ENCODE results near the gene TBX4. TPM values are rescaled to one million over a fixed set of nuclear protein-coding genes. Genes with fewer than 3 reads are reported as not detected.

The TBX4 gene
- total and polyA plus RNA-seq, 2 of the 13 experiments (the other 11 are each of a cell fraction or from before 2014, with no cell fraction given), result 0.11 to 1.1 TPM

DNA sequence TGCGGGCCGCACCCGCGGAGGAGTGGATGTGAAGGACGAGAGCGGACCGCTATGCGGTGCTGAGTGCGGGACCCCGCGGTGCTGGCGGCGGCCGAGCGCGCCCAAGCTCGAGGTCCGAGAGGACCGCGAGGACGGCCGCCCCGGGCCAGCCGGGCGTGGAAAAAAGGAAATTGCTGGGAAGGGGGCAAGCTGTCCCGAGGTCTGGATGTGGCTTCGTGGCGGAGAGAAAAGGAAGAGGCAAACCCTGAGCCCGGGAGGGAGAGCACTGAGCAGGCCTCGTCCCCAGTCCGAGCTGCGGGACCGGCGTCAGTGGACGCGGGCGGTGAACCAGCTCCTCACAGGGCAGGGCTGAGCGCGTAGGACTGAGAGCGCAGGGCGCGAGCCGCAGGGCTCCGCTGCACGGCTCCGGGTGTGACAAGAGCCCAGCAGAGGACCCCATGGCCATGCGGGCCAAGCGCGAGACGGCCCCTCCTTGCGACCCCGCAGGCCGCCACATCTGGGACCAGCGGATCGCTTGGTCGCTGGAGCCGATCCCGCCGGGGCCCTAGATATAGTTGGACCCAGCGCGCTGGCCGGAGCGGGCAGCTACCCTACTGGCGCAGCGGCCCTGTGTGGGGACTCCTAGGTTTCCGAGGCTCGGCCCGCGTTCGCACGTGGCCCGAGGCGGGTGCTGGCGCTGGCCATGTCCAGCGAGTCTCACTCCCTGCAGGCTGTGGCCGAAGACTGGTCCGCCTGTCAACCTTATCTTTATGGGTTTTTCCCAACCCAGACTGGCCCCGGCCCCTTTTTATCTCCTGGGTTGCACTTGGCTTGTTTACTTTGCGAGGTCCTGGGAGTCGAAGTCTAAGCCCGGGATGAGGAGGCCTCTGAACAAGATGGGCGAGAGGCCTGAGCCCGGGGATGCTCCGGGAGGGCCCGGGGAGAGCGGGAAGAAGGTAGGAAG, 2.4 kb downstream of the TBX4 start (continued):
- TF ChIP-seq, protein P1, sequence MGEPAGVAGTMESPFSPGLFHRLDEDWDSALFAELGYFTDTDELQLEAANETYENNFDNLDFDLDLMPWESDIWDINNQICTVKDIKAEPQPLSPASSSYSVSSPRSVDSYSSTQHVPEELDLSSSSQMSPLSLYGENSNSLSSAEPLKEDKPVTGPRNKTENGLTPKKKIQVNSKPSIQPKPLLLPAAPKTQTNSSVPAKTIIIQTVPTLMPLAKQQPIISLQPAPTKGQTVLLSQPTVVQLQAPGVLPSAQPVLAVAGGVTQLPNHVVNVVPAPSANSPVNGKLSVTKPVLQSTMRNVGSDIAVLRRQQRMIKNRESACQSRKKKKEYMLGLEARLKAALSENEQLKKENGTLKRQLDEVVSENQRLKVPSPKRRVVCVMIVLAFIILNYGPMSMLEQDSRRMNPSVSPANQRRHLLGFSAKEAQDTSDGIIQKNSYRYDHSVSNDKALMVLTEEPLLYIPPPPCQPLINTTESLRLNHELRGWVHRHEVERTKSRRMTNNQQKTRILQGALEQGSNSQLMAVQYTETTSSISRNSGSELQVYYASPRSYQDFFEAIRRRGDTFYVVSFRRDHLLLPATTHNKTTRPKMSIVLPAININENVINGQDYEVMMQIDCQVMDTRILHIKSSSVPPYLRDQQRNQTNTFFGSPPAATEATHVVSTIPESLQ (CRISPR knock-in tag; conservative IDR thresholded peaks at IDR 0.05), result no peak
- peak; percentile 96 for TF ChIP-seq MEIS1 (CRISPR knock-in tag; IDR thresholded peaks at IDR 0.05; ENCODE audit: borderline replicate concordance)
- TF ChIP-seq, protein P2, sequence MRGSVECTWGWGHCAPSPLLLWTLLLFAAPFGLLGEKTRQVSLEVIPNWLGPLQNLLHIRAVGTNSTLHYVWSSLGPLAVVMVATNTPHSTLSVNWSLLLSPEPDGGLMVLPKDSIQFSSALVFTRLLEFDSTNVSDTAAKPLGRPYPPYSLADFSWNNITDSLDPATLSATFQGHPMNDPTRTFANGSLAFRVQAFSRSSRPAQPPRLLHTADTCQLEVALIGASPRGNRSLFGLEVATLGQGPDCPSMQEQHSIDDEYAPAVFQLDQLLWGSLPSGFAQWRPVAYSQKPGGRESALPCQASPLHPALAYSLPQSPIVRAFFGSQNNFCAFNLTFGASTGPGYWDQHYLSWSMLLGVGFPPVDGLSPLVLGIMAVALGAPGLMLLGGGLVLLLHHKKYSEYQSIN (CRISPR knock-in tag; IDR thresholded peaks at IDR 0.05; ENCODE audit: borderline replicate concordance), result no peak
- no peak for TF ChIP-seq ZBTB3 (CRISPR knock-in tag; IDR thresholded peaks at IDR 0.05; ENCODE audit: borderline replicate concordance, low read depth)
- TF ChIP-seq ZNF891 (CRISPR knock-in tag; IDR thresholded peaks at IDR 0.05), result peak; percentile 53; the same call in 1 of the 2 replicates
- TF ChIP-seq, protein P3, sequence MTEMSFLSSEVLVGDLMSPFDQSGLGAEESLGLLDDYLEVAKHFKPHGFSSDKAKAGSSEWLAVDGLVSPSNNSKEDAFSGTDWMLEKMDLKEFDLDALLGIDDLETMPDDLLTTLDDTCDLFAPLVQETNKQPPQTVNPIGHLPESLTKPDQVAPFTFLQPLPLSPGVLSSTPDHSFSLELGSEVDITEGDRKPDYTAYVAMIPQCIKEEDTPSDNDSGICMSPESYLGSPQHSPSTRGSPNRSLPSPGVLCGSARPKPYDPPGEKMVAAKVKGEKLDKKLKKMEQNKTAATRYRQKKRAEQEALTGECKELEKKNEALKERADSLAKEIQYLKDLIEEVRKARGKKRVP (CRISPR knock-in tag; IDR thresholded peaks at IDR 0.05), result no peak
- TF ChIP-seq CBX2 (IDR thresholded peaks at IDR 0.05; ENCODE audit: low read depth, low read length), result no peak
- no peak for TF ChIP-seq CBX2 (CRISPR knock-in tag; IDR thresholded peaks at IDR 0.05; ENCODE audit: low read depth)
- peak; percentile 93 for TF ChIP-seq ARNTL (CRISPR knock-in tag; IDR thresholded peaks at IDR 0.05)
- peak; percentile 71 for TF ChIP-seq SOX5 (CRISPR knock-in tag; IDR thresholded peaks at IDR 0.05; ENCODE audit: borderline replicate concordance)
- TF ChIP-seq KDM5A (IDR thresholded peaks at IDR 0.05; ENCODE audit: borderline replicate concordance, low read length), result no peak
- TF ChIP-seq, protein P4, sequence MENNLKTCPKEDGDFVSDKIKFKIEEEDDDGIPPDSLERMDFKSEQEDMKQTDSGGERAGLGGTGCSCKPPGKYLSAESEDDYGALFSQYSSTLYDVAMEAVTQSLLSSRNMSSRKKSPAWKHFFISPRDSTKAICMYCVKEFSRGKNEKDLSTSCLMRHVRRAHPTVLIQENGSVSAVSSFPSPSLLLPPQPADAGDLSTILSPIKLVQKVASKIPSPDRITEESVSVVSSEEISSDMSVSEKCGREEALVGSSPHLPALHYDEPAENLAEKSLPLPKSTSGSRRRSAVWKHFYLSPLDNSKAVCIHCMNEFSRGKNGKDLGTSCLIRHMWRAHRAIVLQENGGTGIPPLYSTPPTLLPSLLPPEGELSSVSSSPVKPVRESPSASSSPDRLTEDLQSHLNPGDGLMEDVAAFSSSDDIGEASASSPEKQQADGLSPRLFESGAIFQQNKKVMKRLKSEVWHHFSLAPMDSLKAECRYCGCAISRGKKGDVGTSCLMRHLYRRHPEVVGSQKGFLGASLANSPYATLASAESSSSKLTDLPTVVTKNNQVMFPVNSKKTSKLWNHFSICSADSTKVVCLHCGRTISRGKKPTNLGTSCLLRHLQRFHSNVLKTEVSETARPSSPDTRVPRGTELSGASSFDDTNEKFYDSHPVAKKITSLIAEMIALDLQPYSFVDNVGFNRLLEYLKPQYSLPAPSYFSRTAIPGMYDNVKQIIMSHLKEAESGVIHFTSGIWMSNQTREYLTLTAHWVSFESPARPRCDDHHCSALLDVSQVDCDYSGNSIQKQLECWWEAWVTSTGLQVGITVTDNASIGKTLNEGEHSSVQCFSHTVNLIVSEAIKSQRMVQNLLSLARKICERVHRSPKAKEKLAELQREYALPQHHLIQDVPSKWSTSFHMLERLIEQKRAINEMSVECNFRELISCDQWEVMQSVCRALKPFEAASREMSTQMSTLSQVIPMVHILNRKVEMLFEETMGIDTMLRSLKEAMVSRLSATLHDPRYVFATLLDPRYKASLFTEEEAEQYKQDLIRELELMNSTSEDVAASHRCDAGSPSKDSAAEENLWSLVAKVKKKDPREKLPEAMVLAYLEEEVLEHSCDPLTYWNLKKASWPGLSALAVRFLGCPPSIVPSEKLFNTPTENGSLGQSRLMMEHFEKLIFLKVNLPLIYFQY (CRISPR knock-in tag; IDR thresholded peaks at IDR 0.05; ENCODE audit: borderline replicate concordance), result peak; percentile 95; the same call in 1 of the 2 replicates
- TF ChIP-seq, protein P5, sequence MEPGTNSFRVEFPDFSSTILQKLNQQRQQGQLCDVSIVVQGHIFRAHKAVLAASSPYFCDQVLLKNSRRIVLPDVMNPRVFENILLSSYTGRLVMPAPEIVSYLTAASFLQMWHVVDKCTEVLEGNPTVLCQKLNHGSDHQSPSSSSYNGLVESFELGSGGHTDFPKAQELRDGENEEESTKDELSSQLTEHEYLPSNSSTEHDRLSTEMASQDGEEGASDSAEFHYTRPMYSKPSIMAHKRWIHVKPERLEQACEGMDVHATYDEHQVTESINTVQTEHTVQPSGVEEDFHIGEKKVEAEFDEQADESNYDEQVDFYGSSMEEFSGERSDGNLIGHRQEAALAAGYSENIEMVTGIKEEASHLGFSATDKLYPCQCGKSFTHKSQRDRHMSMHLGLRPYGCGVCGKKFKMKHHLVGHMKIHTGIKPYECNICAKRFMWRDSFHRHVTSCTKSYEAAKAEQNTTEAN (CRISPR knock-in tag; conservative IDR thresholded peaks at IDR 0.05), result peak; percentile 64; the same call in 1 of the 2 replicates
- TF ChIP-seq SMARCE1 (IDR thresholded peaks at IDR 0.05; ENCODE audit: borderline replicate concordance), result no peak
- no peak for TF ChIP-seq NPAS2 (CRISPR knock-in tag; IDR thresholded peaks at IDR 0.05; ENCODE audit: borderline replicate concordance)
- TF ChIP-seq SKI (IDR thresholded peaks at IDR 0.05; ENCODE audit: partially characterized antibody), result peak; percentile 90

Measured in HepG2 (cell line).